Stimulated activated CD8-positive, alpha-beta memory T cell treated with anti-CD3 and anti-CD28 coated beads, Interleukin-15, amount 100 ng/mL, for 4 hours (primary cell): ENCODE data around the gene SIK3.
"Not testable (repeated sequence)": the region's sequence is repeated elsewhere in the genome, so short reads cannot be mapped to it uniquely, and the experiment has no call there.

ENCODE experiments used
- DNase-seq, 2 donors: peaks; one replicate each; pipeline ENCODE4 v3.0.0-alpha.2; 2020; ENCODE audit warnings: low read depth in 2 of 2

SIK3 gene

DNA sequence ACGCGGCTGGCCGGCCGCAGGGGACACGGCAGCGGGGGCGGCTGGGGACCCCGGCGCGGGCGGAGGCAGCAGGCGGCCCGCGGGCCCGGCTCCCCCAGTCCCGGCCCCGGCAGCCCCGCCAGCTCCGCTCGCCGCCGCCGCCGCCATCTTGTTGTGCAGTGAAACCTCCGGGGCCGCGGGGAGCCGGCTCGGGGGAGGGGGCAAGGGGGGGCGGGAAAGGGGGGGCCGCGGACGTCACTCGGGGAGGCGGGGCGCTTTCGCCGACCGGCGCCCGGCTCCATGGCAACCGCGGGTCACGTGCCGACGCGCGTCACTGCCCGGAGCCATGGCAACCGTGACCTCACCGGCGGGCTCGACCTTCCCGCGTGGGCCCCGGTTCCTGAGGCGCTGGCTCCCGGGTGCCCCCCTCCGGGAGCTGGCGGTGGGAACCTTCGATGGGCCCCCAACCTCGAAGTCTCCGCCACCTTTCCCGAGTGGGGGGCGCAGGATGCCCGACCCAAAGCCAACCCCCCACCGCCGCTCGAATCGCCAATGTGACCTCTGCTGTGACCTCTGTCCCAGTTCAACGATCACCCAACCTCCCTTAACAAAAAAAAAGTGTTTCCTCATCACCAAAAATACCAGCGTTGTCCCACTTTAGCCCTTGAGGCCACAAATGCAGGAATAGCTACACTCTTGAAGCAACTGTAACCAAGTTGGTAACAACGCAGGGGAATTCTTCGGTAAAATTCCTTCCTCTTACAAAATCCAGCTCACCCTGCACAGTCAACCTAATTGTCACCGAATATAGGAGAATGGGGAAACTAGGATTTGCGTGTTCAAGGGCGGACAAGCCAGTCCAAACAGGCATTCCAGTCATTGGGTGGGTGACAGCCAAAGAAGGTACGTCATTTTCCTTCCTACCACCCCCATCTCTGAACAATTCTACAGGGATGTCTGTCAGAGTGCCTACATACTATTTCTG lies at the start of gene SIK3:
SIK3 (minus strand) TSS at position 160 of the 964 bp plus-strand sequence; CDS start at position 147, 13 bp downstream.
- DNase-seq: peak; percentile 78 to 96

DNA sequence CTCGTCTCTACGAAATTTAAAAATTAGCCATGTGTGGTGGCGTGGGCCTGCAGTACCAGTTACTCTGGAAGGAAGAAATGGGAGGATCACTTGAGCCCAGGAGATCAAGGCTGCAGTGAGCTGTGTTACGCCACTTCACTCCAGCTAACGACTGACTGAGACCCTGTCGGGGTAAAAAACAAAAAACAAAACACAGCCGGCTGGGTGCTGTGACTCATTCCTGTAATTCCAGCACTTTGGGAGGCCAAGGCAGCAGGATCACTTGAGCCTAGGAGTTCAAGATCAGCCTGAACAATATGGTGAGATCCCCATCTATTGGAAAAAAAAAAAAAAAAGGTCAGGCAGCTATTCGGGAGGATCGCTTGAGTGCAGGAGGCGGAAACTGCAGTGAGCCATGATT lies 48.3 kb upstream of the SIK3 start:
- DNase-seq: no peak

DNA sequence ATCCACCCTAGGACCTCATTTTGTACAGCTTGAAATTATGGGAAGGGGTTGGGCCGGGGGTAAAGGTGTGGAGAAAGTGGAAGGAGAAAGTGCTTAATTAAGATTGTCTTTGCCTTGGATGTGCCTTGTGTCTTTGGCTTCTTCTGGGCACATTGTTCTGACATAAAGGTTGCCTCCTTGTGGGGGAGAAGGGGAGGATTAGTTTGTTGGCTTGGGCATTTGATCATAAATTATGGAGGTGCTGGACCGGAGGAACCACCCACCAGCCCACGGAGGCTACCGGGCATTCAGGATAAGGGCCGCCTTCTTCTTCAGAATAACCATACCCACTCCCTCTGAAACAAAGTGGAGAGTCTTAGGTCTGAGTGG lies 47.1 kb upstream of the SIK3 start:
- no peak for DNase-seq

DNA sequence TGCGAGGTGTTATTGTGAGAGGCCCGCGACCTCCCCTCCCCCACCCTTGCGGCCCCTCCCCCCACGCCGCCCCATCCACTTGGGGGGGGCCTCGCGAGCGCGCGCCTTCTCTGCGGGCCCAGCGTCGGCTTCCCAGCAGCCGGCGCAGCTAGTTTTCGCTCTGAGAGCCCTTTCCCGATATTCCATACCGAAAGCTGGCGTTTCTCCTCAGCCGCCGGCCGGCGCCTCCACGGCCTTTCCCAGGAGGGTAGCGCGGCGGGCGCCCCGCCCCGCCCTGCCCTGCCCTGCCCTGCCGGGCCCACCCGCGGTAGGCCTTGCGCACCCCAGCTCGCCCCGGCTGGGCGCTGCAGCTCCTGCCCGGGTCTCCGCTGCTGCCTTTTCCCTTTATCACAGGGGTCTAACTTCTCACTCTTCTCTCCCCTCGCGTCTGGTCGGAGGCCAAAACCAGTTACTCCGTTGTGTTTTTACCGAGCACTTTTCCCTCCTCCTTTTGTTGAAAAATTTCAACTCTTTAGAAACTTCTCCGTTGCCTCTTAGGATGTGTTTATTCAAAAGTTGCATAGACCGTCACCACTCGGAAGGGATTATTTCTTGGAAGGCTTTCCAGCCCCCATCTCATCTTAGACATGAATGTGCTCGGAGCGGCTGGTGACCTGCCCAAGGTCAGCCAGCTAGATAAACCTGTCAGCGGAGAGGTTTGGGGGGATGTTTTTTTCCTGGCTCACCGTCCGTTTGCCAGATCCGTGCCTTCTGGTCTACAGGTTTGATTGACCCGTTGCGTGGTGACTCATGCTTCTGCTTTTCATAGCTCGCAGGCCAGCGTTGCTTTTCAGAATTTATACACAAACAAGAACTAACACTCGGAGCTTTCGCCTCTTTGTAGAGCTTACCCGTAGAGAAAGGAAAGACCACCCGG lies 46.5 kb upstream of the SIK3 start:
- no peak for DNase-seq

DNA sequence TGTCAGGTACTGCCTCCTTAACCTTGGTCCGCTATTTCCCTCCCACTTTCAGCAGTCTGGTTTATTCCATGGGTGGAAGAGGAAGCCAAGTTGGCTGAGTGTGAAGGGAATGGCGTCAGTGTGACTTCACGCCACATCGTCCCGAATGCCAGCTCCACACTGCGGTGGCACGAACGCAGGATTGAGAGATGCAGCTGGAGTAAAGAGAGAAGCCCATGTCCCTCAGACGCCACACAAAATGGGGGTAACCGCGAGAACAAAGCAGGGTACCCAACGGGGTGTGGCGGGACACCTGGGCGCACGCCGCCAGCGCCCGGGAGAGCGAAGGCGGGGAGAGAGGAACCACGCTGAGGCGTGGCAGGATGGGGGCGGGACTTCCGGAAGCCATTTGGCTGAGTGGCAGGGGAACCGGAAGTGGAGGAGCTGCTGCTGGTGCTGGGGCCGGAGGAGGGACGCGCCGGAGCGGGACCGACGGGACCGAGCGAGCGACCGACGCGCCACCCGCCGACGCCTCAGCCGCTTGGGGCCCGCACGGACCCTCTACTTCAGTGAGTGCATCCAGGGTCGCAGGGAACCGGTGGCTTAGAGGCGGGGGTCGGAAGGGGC lies 45.7 kb upstream of the SIK3 start, which contains the start of gene PAFAH1B2:
PAFAH1B2 (plus strand) TSS at position 417 of the 606 bp plus-strand sequence. CDS start 8,161 bp downstream, outside the sequence.
- peak; percentile 88 to 89 for DNase-seq

DNA sequence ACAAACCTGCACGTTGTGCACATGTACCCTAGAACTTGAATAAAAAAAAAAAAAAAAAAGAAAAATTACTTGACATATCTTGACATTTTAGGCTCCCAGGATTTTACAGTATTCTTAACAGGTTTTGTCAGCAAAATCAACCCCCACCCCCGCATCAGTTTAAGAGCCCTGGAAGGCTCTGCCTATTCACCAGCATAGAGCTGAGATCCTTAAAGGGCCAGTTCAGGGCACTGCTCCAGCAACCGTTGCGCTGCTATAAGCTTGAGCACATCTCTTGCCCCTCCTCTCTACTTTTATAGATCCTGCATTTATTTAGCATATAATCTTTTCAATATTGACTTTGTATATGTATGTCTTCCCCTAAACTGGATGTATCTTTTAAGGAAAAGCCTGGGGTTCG lies 45.2 kb upstream of the SIK3 start:
- DNase-seq: no peak

DNA sequence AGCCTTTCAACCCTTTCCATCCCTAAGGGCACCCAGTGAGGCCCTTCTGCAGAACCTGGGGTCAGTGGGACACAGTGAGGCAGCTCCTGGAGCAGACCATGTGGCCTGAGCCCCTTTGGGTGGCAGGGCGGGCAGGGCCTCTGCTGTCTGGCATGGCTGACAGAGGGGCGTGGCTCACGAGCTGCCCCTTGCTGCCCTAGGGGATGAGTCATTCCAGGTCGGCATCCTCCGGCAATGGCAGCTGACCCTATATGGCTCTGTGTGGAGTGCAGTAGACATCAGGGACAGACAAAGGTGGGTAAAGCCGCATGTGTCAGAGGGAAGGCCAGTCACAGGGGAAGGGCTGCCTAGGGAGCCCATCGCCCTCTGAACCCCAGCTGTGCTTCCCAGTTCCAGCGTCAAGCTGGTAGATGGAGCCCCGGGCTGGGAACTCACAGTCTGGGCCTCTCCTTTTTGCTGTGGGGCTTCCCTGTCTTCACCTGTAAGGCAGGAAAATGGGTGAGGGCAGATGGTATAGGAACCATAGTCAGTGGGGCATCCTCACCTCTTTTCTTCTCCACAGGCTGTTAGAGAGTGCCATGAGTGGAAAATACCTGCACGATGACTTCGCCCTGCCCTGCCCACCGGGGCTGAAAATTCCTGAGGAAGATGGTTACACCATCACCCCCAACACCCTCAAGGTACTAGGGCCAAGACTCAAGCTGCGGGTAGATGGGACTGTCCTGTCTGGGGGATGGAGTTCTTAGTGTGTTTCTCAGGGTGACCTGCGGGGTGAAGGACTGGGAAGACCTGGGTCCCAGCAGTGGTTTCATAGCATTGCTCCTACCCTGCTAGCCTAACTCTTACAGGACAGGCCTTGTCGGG lies 39.2 kb upstream of the SIK3 start:
- DNase-seq: not testable (repeated sequence)

DNA sequence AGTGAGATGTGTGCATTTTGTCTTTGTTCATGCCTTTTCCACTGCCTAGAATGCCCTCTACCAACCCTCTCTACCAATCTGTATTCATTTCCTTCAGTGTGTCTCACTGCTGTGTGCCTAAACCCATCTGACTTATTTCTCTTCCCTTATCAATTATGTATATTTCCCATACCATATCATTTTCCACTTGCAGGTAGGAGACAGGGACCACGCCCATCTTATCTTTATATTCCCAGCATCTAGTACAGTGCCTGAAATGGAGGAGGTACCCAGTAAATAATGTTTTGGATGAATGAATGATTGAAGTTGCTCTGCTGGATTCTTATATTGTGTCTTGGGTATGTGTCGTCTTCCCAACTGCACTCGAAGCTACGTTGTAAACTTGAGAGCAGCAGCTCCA lies 36.8 kb upstream of the SIK3 start:
- not testable (repeated sequence) for DNase-seq

DNA sequence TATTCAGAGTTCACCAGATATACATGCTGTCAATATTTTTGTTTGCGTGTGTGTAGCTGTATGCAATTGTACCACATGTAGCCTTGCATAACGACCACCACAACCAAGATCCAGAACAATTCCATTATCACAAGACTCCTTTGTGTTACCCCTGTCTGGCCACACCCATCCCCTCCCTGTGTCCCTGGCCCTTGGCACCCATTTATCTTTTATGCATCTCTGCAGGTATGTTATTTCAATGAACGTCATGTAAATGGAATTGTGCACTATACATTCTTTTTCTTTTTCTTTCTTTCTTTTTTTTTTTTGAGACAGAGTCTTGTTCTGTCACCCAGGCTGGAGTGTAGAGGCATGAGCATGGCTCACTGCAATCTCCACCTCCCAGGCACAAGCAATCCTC lies 36.2 kb upstream of the SIK3 start:
- DNase-seq: no peak

DNA sequence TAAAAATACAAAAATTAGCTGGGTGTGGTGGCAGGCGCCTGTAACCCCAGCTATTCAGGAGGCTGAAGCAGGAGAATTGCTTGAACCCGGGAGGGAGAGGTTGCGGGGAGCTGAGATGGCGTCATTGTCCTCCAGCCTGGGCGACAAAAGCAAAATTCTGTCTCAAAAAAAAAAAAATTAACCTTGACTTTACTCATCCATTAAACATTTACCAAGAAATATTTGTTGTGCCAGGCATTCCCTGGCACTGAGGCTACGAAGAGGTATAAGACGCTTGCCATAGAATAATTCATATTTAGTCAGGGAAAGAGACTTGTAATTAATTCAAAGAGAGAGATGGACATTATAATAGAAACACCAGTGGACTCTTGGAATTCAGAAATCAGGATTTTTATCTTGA lies 32.7 kb upstream of the SIK3 start:
- DNase-seq: no peak

DNA sequence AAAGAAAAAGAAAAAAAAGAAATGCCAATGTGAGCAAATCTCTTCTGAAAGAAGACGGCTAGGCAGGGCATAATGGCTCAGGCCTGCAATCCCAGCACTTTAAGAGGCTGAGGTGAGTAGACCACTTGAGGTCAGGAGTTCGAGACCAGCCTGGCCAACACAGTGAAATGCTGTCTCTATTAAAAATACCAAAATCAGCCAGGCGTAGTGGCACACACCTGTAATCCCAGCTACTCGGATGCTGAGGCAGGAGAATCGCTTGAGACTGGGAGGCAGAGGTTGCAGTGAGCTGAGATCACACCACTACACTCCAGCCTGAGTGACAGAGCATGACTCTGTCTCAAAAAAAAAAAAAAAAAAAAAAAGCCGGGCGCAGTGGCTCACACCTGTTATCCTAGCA lies 32.2 kb upstream of the SIK3 start:
- DNase-seq: not testable (repeated sequence)

DNA sequence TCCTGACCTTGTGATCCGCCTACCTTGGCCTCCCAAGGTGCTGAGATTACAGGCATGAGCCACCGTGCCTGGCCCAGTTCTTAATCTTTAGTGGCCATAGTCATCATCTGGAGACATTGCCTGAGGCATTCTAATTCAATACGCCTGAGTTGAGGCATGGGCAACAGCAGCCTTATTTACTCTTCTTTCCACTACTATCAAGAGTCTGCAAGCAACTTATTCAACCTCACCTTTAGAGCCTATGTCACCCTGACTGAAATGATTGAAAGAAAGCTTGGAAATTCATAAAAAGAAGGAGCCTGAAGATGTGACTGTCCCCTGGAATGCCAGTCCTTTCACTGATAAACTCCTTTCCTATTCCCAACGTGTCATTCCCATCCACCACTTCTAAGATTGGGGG lies 30.1 kb upstream of the SIK3 start:
- DNase-seq: no peak

DNA sequence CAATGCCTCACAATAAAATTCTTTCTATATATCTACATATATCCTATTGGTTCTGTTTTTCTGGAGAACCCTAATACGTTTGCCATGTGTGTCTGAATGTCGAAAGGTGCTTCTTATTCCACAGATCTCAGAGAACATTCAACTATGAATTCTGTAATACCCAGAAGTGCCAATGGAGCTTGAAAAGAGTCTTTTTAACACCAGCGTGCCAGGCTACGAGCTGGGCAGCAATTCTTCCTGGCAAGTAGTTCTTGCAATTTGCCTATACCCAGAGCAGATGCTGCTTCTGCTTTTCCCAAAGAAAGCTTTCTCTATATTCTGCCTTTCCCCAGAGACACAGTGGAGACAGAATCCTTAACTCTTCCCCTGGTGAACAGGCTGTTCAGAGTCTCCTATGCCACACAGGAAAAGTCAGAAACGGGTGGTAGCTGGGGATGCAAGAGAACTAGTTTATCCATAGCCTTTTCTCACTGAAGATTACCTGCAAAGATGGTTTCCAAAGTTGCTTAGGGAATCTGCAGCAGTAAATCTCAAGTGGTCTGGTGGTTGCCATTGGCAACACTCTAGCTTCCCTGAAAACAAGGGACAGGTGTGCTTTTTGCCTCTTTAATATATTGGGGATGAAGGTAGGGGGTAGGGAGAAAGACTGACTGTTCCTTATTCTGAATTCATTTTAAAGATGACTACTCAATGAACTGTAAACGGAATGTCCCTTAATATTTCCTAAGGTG lies 29.1 kb upstream of the SIK3 start:
- no peak for DNase-seq

DNA sequence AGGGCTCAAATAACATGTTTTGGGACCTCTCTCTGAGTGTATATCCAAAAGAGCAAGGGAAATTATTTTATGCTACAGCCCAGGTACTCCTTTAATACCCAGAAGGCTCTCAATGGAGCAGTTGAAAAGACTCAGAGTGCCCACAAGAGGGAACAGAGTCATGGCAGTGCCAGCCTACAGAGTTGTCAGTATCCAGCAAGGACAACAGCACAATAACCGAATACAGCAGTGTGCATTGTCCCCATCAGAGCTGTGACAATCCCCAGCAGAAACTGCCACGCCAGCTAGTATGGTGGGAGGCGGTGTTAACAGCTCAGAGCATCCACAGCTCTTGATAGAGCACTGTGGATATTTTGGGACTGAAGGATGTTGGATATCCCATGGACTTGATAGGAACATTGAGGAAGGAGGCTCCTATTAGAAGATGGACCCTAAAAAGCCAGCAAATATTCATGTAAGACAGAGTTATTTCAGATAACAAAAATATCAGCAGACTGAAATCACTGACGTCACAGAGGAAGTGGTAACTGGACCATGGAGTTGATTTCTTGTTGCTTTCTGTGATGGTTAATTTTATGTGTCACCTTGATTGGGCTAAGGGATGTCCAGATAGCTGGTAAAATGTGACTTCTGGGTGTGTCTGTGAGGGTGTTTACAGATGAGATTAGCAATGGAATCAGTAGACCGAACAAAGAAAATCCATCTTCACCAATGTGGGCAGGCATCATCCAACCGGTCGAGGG lies 28.2 kb upstream of the SIK3 start:
- DNase-seq: no peak

DNA sequence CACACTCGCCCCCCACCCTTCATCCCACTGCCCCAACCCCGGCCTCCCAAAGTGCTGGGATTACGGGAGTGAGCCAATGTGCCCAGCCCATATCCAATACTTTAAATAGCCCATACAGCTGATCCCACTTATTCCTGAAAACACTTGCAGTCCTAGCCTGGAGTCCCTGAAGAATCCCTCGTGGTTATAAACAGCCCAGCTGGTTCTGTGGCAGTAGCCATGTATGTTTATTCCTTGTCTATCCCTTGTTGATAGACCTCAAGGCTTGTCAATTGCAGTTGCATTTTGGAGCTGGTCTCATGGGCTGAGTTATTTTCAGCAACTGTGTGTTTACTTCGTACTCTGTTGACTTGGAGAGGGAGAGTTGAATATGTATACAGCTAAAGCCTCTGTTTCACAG lies 24.3 kb upstream of the SIK3 start:
- DNase-seq: no peak

DNA sequence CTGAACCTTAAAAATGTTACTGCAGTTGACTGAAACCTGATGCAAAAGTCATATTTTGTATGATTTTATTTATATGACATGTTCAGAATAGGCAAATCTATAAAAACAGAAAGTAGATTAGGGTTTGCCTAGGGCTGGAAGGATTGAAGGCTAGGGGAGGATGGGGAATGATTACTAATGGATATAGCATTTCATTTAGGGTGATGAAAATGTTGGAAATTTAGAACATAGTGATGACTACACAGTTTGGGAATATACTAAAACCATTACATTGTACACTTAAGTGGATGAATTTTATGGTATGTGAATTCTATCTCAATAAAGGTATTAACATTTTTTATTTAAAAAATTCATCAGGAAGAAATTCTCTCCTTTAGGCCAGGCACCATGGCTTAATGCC lies 22.9 kb upstream of the SIK3 start:
- no peak for DNase-seq

DNA sequence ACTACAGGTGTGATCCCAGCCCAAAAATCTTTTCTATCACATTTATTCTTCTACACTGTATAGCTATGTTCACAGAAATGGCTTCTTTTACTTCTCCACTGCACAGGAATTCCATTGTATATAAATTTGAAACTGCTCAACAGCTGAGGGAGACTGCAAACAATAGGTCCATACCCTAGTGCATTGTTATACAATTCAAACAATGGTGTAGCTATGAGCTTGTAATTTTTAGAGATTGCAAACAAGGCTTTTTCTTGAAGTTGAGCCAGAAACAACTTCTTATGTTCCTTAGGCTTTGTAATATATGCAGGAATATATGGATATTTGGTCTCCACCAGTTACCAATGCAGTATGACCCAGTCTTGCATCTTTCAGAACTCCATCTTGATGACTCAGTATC lies 19.5 kb upstream of the SIK3 start:
- no peak for DNase-seq

DNA sequence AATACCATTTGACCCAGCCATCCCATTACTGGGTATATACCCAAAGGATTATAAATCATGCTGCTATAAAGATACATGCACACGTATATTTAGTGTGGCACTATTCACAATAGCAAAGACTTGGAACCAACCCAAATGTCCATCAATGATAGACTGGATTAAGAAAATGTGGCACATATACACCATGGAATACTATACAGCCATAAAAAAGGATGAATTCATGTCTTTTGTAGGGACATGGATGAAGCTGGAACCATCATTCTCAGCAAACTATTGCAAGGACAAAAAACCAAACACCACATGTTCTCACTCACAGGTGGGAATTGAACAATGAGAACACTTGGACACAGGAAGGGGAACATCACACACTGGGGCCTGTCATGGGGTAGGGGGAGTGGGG lies 14.7 kb upstream of the SIK3 start:
- DNase-seq: not testable (repeated sequence)

DNA sequence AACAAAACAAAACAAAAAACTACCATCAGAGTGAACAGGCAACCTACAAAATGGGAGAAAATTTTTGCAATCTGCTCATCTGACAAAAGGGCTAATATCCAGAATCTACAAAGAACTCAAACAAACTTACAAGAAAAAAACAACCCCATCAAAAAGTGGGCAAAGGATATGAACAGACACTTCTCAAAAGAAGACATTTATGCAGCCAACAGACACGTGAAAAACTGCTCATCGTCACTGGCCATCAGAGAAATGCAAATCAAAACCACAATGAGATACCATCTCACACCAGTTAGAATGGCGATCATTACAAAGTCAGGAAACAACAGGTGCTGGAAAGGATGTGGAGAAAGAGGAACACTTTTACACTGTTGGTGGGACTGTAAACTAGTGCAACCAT lies 14.3 kb upstream of the SIK3 start:
- not testable (repeated sequence) for DNase-seq
